GF-D8 (cell line): ENCODE results near the gene PNMA1.

ENCODE experiments used
- DNase-seq: peaks from one replicate; lab custom pipeline; 2025; lab: John Stamatoyannopoulos, UW

PNMA1 gene

DNA sequence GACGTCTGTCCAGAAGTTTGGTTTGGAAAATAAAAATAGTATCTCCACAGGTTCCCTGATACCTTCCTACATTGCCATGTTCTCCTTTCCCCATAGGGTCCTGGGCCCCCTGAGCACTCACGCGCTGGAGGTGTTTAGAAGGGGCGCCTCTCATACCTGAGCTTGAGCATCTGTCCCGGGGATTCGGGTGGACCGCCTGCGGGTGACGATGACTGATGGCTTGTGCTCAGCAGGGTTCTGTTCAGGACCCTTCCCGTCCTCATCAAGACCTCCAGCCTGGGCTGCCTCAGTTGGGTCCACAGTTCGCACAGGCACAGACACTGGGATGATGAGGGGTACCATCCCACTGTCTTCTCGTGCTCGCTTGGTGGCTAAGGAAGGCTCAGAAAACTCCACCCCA, 22.7 kb upstream of the PNMA1 start:
- DNase-seq: no peak

DNA sequence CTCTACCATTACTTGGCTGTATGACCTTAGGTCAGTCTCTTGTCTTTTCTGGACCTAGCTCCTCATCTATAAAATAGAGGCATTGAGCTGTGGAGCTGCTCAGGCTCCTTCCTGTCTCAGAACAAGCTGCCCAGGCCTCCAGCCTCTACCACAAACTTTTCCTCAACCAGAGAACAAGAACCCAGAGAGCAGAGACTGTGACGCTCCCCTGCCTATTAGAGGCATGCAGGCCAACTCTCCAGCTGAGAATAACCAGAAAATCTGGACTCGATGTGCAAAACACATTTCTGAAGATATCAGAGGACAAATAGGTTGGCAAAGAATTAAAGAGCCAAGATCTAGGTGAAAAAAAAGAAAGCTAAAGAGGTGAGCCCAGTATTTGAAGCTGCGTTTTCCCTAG, 17.8 kb upstream of the PNMA1 start:
- DNase-seq: no peak

DNA sequence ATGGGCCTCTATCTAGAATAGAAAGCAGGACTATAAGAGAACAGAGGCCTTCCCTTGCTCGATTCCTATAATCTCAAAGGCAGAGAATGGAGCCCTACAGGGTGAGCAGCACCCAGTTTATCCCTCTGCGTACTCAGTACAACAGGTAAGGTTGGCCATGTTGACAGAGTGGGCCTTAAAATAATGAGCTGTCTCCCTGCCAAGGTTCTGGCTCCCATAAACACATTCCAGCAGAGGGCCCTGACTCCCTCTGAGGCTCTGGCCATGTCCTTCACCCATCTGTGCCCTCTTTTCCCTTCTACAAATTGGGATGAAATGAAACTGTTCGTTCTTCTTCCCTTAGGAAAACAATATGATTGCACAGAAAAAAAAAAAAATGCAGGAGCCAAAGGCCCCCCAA, 16.9 kb upstream of the PNMA1 start:
- DNase-seq: no peak

DNA sequence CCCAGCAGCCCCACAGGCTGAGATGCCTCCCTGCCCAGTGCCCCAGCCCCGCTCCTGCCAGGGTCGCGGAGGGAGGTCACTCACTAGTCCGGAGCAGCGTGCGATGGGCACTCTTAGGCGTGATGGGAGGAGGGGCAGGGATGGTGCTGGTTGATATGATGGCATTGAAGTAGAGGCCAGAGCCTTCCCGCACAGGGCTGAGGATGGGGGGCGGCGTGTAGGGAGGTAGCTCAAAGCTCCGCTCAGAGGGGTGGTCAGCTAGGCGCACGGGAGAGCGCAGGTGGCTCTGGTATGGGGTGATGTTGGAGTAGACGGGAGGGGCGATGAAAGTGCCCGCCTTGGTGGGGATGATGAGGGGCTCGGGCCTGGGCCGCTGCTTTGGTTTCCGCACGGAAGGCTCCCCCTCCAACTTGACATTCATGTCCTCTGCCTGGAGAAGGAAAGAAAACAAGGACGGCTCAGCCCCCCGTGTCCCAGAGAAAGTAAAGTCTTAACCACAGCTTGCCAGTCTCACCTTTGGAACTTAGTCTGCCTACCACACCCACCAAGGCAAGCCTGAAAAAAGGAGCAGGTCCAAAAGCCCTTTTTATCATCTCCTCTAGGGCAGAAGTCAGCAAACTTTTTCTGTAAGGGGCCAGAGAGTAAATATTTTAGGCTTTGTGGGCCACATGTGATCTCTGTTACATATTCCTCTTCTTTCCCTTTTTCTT, 15.5 kb upstream of the PNMA1 start:
- no peak for DNase-seq

DNA sequence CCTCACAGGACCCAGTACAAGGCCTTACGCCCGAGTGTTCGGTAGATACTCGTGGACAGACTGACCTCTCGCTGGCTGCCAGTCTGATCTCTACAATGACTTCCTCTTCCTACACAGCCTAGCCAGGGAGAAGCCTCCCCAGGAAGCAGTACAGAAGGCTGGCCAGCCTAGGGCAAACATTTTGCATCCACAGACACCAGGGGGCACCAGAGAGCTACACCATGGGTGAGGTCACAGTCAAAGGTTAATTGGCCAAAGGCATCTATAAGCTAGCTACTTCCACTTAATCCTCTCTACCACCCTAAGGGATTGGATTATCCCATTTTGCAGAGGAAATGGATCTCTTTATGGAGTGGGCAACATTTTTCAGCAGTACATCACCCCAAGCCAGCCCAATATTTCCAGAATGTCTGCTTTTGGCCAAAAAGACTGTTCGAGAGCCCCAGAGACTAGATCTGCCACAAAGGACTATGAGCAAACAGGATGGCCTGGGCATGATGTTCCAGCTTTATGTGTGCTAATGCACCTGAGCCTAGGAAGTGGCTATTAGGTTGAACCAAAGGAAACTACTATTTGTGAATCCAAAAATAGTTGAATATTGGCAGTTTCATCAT, 14.6 kb upstream of the PNMA1 start:
- peak; percentile 50 for DNase-seq

DNA sequence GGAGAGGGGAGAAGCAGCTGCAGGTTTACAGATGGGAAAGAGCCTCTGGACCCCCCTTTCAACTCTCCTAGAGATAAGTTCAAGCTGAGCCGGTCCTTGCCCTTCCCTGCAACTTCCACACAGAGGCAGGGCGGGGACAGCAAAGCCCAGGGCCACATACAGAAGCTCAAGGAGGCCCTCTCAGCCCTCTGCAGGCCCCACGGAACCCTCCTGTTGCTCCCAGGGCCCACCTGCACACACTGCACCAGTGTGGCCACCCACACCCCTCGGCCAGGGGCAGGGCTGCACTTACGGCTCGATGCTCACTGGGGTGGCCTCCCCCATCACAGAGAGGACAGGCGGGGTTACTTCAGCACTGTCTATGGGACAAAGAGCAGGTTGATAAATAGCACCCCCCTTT, 13.0 kb upstream of the PNMA1 start:
- DNase-seq: no peak

DNA sequence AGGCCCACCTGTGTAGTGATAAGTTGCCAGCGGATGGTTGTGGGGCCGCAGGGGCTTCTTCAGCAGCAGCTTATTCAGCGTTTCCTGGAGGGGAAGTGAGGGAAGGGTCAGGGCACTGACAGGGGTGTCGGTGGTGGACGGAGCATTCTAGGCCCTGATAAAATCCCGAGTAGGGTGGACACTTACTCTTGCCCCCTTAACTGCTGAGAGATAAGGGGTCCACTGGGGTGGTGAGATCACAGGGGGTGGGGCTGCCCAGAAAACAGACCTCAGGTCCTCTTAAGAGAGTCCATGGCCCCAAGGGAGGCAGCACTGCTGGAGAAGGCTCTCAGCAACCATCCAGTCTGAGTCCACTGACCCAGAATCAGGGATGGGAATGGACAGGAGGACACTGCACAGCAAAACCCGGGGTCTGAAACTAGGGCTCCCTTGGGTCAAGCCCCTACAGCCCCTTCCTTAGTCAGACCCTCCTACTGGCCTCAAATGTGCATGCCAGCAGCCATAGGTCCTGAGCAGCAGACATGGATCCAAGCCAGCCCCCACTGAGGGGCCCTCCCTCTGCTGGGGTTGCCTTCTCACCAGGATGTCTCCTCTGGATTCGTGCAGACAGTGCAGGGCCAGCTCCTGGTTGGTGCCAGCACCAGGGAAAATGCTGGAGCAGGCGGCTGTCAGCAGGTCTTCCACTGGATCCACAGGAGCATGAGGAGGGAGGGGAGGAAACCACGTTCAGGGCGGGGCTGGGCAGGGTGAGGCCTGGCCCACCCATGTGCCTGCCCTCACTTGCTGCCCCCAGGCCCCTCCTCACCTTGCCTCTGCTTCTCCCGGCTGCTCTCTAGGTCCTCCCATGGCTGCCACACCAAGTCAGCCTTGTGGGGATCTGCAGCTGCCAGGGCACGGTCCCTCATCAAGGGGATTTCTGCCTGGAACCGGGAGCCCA, 12.1 kb upstream of the PNMA1 start:
- DNase-seq: no peak

DNA sequence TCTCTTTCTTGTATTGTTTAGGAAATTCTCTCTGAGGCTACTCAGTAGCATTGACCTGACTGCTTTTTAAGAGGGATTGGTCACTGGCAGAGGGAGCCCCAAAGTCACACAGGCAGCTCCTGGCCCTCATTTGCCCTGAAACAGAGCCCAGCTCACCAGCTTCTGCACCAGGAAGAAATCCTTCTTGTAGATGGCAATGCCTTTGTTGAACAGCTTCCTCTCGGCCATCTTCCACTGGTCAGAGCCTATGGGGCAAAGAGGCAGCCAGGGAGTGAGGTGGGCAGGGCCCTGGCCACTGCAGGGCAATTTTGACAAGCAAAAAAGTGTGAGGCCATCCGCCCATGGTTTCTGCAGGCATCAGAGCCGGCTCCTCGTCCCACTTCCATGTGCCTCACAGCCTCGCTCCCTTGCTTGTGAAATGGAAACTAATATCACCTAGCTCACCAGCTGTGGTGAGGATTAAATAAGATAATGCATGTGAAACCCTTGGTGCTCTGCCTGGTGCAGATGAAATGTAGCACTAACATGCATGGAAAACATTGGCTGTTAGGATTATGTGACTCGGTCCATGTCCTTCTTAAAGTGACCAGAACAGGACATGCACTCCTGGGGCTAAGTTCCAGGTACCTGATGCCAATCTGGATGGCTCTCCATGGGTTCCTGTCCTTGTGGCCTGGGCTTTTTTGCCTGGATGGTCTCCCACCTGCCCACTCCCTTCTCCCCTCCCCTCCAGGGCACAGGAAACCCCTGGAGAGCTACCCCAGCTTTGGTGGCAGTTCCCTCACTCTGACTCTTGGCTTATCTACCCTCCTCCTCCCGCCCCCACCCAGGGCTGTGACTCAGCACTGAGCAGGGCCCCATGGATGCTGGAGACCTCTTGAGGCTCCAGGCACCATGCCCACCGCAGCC, 11.2 kb upstream of the PNMA1 start:
- DNase-seq: no peak

DNA sequence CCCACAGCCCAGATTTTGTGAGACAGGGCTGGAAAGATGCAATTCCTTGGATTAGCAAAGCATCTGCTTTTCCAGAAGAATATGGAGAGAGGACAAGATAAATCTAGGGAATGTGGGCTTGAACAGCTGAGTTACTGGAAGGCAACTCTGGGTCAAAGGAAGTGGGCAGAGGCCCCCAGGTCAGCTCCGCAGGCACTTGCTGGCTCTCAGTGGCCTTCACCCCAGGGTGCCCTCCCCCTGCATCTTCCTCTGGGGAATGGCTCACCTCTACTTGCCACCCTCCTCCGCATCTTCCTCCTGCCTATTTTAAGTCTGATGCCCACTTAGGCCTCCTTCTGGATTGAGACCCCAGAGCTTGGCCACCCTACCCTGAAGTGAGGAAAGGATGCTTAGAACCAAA, 10.5 kb upstream of the PNMA1 start:
- no peak for DNase-seq

DNA sequence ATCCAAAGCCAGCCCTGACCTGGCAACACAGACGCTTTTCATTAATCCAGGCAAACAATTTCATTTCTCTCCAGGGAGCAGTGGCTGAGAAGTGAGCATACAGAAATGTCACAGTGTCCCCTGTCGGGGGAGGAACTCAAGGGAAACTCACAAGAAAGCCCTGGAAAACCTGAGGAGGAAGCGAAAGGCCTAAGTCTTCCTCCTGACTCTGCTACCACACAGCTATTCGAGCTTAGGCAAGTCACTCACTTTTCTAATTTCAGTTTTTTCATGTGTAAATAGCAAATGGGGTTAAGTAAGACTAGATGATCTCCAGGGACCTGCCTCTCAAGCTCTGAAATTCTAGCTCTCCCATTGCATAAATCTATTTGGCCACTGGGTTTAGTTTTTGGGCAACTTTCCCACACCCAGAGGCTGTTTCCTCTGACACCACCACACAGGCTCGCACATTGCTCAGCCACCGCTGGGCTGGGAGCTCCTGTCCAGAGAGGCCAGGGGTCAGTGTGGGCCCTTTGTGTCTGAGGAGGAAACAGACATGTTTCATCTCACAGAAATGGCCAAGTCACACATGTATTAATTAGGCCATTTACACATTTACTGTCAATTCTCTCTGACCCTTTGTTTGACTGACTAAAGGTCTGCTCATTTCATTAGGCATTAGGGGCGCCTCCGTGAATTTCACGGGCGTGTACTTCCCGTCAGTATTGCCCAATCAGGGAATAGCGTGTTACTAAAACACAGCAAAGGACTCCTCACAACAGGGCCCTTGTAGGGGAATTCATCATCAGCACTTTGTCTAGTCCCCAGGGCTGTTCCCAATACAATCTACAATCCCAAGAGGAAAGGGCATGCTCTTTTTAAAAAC, 9.8 kb upstream of the PNMA1 start:
- peak; percentile 63 for DNase-seq

DNA sequence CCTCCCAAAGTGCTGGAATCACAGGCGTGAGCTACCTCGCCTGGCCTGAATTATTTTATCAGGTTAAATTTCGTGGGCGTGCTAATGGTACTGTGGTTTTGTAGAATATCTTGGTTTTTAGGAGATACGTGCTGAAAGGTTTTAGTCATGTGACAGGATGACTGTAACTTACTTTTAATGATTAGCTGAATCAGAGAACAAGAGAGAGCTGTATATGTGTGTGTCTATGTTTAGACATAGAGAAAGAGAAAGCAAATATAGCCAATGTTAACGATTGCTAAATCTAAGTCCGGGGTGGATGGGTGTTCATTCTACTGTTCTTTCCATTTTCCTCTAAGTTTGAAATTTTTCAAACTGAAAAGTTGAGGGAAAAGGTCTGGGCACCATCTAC, 9.2 kb upstream of the PNMA1 start:
- no peak for DNase-seq

DNA sequence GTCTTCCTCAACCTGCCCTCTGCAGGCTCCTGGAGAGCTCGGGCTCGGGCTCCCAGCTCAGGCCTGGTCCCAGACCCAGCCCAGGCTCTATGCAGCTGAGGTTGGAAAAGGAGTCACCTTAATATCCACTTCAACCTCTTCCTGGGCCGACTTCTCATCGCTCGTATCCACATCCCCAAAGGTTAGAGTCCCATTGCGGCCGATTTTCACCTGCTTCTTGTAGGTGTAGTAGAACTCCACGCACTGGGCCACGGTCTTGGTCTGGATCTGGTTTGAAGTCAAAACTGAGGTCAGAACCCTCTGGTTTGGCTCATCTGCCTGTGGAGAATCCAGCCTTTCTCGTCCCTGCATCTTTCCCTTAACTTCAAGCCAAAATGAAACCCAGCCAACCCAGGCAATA, 8.4 kb upstream of the PNMA1 start:
- DNase-seq: no peak

DNA sequence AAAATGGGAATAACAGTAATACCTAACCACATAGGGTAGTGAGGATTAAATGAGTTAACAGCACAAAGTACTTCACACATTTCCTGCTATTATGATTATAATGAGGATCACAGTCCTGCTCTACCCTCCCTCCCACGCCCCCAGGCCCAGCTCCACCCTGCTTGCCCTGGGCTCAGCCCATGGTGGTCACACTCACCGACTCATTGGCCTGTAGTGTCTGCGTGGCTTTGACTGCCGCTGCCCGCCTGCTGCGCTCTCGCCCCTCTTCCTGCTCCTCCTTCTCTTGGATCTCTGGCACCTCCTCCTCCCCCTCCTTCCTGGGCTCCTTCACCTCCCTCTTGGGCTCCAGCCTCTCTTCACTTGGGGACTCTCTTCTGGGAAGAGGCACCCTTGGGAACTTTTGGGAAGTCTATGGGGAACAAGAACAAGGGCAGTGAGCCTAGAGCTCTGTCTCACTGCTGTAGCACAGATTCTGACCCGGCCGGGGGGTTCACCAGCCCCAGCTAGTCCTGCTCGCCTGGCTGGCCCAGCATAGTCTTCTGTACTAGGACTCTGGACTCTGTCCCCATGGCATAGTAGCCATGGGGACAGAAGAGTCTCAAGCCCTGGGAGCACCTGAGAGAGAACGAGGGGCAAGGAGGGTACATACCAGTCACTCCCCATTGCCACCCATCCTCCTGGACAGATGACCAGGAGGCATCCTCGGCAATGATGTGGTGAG, 7.1 kb upstream of the PNMA1 start:
- DNase-seq: no peak

DNA sequence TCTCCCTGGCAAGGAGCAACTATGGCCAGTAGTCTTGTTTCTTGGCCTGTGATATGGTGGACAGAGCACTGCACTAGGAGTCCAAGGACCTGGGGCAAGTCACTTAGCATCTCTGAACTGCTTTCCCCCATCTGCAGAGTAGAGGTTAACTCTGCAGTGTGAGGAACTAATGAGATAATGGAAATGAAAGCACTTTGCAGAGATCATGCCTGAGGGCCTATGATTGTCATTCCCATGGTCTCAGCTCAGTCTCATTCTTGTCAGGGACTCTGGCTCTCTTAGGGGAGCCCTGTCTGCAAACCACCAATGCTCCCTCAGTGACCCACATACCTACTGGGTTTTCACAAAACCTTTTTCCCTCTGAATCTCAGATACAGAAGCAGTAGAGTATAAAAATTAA, 6.5 kb upstream of the PNMA1 start:
- no peak for DNase-seq

DNA sequence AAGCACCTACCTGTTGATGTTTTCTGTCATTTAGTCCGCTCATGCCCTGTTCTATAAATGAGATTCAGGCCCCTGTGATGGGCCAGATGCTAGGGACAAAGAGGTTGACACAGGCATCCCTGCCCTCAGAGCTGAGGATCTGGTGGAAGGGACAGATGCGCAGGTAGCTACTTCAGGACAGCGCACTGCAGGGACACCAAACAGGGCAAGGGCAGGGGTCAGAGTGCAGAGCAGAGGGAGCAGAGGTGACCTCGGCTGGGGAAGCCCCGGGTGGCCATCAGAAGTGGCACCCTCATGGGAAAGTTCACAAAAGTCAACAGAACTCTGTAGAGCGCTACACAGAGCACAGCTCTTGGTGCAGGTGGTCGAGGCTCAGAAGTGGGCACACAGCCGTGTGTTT, 5.6 kb upstream of the PNMA1 start:
- DNase-seq: no peak

DNA sequence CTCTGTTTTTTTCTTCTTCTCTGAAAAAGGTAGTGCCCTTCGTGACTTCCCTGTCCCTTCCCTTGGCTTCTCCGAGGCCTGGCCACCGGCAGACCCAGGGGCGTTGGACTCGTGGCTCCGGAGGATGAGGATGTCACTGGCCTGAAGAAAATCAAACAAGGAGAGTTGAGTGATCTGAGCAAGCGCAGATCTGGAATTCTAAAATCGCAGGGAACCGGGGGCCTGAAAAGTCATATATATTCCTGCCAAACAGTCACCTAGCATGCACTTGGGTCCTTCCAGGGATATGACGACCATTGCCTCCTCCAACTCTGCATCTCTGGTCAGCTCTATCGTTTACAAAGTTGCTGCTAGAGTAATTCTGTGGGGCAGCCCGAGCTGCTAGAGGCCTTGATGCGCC, 5.2 kb upstream of the PNMA1 start:
- DNase-seq: no peak

DNA sequence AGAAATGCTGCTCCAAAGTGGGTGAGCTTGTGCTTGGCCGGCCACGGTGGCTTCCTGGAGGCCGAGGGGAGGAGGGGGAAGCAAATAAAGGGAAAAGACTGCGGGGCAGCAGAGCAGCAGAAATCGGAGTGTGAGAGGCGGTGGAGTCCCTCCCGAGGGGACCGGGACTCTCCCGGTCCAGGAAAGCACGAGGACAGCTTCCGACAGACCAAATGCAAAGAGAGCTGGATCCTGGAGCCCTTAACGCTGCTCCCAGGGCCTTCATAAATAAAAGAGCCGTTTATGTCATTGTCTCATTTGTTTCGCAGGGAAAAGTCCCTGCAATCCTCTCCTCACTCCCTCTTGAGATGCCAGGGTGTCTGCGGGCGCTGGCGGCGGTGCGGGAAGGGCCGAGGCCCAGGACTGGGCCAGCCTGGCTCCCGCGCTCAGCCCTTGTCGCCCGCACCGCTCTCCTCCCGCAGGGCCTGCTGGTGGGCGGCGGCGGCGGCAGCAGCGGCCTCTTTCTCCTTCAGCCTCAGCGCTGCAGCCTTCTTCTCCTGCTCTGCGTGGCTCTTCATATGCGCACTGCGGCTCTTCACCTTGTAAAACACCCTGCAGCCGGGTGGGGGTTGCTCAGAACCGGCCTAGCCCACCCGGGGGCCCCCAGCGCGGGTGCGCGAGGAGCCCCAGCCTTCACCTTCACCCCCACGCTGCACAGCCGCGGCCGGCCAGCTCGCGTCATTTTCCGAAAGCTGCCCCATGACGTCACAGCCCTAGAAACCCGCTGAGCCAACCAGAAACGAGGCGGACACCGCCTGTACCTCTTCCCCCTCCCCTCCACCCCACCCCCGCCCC, 4.5 kb upstream of the PNMA1 start:
- no peak for DNase-seq

DNA sequence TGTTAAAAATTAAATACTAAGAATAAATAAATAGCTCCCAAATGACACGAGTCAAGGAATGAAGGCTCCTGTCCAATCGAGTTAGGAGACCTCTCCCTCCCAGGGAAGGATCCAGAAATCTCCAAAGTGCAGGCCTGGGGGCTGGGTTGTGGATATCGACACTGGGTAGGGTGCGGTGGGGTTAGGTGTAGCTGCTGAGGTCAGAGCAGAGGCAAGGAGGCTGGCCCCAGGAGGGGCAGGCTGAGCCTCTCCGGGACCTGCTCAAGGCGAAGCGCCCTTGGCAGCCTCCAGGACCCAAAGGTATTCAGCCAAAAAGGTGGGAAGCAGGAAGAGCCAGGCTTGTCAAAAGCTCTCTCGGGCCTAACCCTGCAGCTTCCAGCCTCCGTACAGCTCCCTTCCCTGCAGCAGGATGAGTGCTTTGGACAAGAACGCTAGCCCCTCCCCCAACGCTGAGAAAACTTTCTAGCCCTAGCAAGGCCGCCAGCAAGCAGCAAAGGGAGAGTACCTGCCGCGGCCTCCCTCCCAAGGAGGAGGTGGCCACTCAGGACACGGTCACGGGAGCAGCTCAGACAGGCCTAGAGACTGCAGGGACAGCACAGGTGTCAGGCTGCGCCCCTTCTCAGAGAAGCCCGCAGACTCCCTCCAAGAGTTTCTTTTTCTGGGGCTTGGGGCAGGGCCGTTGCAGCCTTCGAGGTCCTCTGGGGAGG, 3.7 kb upstream of the PNMA1 start:
- DNase-seq: no peak

DNA sequence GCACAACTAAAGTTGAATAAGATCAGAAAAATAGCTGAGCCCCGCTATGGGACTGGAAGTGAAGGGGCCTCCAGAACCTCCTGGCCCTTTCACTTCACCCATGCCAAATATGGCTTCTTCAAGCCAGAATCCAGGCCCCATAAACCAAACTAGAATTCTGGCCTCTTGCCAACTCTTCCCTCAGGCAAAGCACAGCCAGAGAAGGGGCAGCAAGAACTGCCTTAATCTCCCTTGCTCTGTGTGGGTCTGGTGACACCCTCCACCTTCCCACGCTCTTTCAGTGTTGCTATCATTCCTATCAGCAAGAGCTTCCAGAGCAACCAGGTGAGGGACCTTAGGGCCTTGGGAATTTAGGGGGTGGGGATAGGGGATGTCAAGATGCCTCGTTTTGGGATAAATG, 3.1 kb upstream of the PNMA1 start:
- DNase-seq: no peak
